Choroid plexus epithelial cell (primary cell): ENCODE data around the gene HSDL2.

Source experiments
- DNase-seq: peaks from one replicate; pipeline ENCODE4 v3.0.0-alpha.2; 2010; ENCODE audit warnings: low read depth
- H3K4me3 ChIP-seq: 2 replicates; pipeline ENCODE4 v1.5.1; 2011; ENCODE audit warnings: low read depth, mild to moderate bottlenecking, control low read depth, low read length, moderate library complexity
- CTCF ChIP-seq: conservative IDR thresholded peaks from 2 replicates; pipeline ENCODE4 v1.5.1; 2011; ENCODE audit warnings: low read depth, mild to moderate bottlenecking, control low read depth, inconsistent platforms, low read length, moderate library complexity

Gene HSDL2

GRCh38 chr9:112334432-112334841, 45.5 kb upstream of the HSDL2 start:
- H3K4me3 ChIP-seq = peak overlapping the region; percentile 68
- TF ChIP-seq CTCF = no peak
- peak; percentile 42 for DNase-seq

GRCh38 chr9:112337547-112337946, 42.4 kb upstream of the HSDL2 start:
- H3K4me3 ChIP-seq = no peak overlapping the region
- DNase-seq = no peak
- no peak for TF ChIP-seq CTCF

GRCh38 chr9:112338561-112338960, 41.3 kb upstream of the HSDL2 start:
- peak; percentile 67 for DNase-seq
- H3K4me3 ChIP-seq = no peak overlapping the region
- no peak for TF ChIP-seq CTCF

- no peak overlapping the region for H3K4me3 ChIP-seq
- no peak for TF ChIP-seq CTCF
- DNase-seq = no peak
Measured at GRCh38 chr9:112339886-112340285, 40.0 kb upstream of the HSDL2 start.

GRCh38 chr9:112341730-112342129, 38.2 kb upstream of the HSDL2 start:
- no peak for TF ChIP-seq CTCF
- DNase-seq = peak; percentile 60

GRCh38 chr9:112348257-112349007, 31.5 kb upstream of the HSDL2 start:
- no peak for TF ChIP-seq CTCF
- DNase-seq = peak; percentile 86
- peak overlapping the region; percentile 65 for H3K4me3 ChIP-seq

More at GRCh38 chr9:112341730-112342129, 38.2 kb upstream of the HSDL2 start:
- H3K4me3 ChIP-seq = no peak overlapping the region

GRCh38 chr9:112349008-112349333, 30.9 kb upstream of the HSDL2 start:
- H3K4me3 ChIP-seq = peak overlapping the region; percentile 65
- DNase-seq = no peak
- TF ChIP-seq CTCF = no peak
